GM04503 (cell line): ENCODE data around the gene NLGN4Y.

ENCODE experiments used
- DNase-seq: peaks from one replicate; pipeline ENCODE4 v3.0.0-alpha.2; 2012; ENCODE audit warnings: low read depth

Gene NLGN4Y

DNA sequence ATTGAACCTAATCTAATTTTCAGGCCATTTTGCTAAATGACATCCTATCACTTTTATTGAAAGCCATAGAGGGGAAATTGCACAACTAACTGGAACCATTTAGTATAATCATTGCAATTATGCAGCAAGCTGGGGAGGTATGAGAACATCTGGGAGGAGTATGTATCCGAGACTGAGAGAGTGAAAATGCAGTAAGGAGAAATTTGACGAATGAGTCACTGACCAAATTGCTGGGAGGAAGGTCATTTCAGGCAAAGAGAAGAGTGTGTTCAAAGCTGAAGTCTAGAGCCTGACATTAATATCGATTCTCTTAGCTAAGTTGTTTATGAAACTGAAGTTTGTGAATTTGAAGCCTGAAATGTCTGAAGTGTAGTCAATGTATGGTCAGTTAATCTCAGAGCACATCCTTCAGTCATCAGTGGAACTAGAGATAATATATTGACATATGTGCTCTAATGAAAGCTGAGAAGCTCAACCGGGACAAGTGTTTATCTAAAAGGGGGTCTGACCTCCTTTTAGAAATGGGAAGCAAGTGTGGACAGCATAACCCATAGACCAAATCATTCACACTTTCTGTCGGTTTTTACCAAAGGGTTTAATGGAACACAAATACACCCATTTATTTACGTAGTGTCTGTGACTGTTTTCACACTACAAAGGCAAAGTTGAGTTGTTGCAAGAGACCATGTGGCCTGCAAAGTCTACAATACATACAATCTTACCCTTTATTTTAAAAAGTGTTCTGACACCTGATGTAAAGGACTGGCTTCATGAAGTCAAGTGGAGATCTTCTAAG, 120.0 kb downstream of the NLGN4Y start:
- no peak for DNase-seq

DNA sequence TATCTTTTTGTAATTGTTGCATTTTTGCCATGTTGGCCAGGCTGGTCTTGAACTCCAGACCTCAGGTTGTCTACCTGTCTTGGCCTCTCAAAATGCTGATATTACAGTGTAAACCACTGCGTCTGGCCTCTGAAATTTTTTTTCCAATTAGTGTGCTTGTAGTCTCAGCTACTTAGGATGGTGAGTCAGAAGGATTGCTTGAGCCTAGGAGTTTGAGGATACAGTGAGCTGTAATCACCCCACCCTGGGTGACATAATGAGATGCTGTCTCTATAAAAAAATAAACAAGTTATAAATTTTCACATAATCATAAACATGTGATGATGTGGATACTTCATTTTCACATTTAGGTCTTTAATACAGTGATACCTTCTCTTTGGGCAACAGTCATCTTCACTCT, 154.9 kb downstream of the NLGN4Y start:
- no peak for DNase-seq

DNA sequence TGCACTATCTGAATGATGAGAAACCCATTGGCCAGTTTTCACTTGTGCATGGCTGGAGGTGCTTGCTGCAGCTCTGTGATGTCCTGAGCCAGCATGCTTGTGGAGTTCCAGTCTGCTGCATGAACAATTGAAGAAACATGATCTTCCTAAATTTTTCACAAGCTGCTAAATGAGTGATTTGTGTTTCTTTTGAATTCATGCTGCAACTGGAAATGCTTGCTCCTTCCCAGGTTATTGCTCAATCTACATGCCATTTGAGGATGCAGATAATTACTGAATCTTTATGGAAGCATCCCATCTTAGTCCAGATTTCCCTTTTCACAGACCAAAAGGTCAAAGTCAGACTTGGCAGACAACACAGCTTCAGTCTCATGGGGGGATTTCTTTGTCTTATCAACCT, 170.2 kb downstream of the NLGN4Y start:
- DNase-seq, result no peak

- no peak for DNase-seq
Measured at GRCh38 chrY:14708158-14708557, 183.8 kb downstream of the NLGN4Y start.

DNA sequence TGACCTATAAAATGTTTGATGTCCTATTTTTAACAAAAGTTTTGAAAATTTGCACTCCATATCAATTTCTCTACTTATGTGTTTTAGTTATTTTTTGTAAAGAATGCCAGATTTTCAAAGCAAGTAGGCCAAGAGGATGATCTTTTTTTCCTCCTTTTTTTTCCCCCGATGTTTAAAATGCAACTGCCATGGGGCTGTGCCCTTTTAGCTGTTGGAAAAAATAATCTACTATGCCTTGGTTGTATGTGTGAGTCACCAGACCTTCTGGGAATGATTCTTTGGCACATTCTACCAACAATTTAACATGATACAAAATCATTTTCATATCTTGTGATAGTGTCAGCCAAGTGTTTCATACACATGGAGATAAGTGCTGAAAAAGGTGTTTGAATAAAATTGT, 217.3 kb downstream of the NLGN4Y start:
- no peak for DNase-seq

DNA sequence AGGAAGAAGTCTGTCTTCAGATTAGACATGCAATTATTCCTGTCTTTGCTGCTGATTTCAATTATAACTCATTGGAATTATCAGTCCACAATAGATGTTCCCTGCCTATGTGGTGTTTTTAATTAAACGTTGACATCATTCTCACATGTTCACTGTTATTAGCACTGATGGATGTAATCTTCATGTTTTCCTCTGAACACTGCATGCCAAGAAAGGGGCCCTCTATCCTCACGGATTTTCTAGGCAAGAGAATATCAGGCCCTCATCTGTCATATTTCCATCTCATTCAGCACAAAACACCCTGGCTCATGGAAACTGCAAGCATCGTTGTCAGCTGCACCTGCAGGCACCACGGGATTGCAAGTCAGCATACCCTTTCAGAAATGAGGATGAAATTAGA, 224.0 kb downstream of the NLGN4Y start:
- no peak for DNase-seq

GRCh38 chrY:14755571-14755970, 231.2 kb downstream of the NLGN4Y start:
- no peak for DNase-seq

DNA sequence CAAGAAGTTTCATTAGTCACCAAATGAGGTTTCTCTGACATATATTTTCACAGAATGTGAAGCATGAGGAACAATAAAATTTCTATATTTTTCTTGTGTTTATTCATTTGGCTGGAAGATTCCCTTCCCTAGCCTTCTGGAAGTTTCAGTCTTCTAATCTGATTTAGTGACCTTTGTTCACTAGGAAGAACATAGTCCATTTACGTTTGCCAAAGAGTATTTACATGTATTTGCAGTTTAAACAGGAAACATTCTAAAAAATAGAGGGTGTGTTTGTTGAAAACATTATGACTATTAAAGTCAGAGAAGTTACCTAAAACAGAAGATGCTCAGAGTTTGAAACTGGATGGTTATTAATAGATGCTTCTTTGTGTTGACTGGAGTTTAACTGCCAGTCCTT, 238.6 kb downstream of the NLGN4Y start:
- no peak for DNase-seq

- no peak for DNase-seq
Measured at GRCh38 chrY:14763600-14763999, 239.3 kb downstream of the NLGN4Y start.

DNA sequence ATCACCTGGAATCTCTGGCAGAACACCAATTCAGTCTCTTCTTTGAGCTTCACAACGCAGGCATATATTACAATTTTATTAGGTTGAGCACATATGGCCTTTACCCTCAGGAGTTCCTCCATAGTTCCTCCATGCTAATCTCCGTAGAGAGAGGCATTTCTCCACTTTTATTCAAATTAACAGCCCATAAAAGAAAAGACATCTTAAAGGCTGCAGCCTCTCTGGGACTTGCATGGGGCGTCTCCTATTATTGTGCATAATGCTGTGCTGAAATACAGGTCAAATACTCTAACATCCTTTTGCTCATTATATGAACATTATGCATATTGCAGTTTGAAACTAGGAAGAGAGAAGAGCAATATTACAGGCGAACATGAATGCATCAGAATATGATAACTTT, 253.9 kb downstream of the NLGN4Y start:
- DNase-seq, result no peak

GRCh38 chrY:14793104-14793503, 268.8 kb downstream of the NLGN4Y start:
- no peak for DNase-seq

- no peak for DNase-seq
Measured at GRCh38 chrY:14793674-14794073, 269.3 kb downstream of the NLGN4Y start.

- DNase-seq, result no peak
Measured at GRCh38 chrY:14798010-14798409, 273.7 kb downstream of the NLGN4Y start.

GRCh38 chrY:14801096-14801495, 276.8 kb downstream of the NLGN4Y start:
- DNase-seq, result no peak

DNA sequence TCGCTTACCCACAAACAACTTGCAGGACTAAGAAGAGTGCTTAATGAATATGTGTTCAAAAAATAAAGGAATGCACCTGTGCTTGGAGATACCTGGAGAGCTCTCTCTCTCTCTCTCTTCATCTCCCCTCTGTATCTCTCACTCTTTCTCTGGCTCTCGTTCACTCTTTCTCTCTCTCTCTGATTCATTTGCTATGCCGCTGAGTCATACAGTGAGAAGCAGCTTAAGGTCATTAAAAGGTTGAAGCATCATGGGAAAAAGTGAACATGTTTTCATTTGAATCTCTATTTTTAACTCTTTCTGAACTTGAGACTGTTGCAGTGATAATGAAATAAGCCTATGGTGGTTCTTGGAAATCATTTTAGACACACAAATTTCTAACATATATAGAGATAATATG, 277.8 kb downstream of the NLGN4Y start:
- DNase-seq, result no peak

DNA sequence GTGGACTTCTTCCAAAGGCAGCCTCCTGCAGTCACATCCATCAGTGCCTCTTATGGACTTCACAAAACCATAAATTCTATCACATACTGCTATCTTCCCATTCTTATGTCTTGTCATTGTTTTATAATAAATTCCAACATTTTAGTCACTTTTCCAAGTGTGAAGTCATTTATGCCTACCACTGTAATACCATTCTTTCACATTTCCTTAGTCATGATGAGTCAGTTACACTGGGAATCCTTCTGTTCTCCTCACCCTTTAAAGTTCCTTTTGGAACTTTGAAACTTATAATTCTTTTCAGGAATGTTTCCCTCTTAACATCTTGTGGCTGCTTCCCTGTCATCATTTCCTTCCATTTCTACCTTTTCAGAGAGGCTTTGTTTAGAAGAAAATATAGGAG, 279.7 kb downstream of the NLGN4Y start:
- DNase-seq, result no peak

- no peak for DNase-seq
Measured at GRCh38 chrY:14818452-14818851, 294.1 kb downstream of the NLGN4Y start.

GRCh38 chrY:14822201-14822600, 297.9 kb downstream of the NLGN4Y start:
- DNase-seq, result no peak

GRCh38 chrY:14822906-14823305, 298.6 kb downstream of the NLGN4Y start:
- DNase-seq, result no peak

DNA sequence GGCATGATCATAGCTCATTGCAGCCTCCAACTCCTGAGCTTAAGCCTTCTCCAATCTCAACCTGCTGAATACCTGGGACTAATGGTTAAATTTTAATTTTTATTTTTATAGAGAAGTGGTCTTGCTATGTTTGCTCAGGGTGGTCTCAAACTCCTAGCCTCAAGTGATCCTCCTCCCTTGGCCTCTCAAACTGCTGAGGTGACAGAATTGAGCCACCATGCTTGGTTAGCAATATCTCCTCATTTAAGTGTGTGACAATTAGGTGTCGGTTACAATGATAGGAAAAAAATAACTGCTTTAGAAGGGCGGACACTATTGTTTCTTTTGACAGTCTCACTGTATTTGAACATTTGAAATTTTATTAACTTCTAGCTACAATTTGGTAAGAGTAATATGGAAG, 300.3 kb downstream of the NLGN4Y start:
- DNase-seq, result no peak

GRCh38 chrY:14825728-14826127, 301.4 kb downstream of the NLGN4Y start:
- DNase-seq, result no peak

GRCh38 chrY:14828531-14828930, 304.2 kb downstream of the NLGN4Y start:
- DNase-seq, result no peak

- DNase-seq, result no peak
Measured at GRCh38 chrY:14829366-14829885, 305.1 kb downstream of the NLGN4Y start.
